Measurements from ENCODE around the gene TOP2A.

The TOP2A gene

GRCh38 chr17:40355804-40356758 lies 61.6 kb downstream of the TOP2A start:
- no peak for DNase-seq

GRCh38 chr17:40355123-40355803 lies 62.4 kb downstream of the TOP2A start:
- peak; percentile 76 for DNase-seq

GRCh38 chr17:40354221-40355122 lies 63.2 kb downstream of the TOP2A start:
- DNase-seq: no peak

GRCh38 chr17:40352779-40353394 lies 64.8 kb downstream of the TOP2A start:
- DNase-seq: no peak

- DNase-seq: no peak
Measured at GRCh38 chr17:40352237-40352778, 65.4 kb downstream of the TOP2A start.

GRCh38 chr17:40351359-40352236 lies 66.1 kb downstream of the TOP2A start:
- no peak for DNase-seq

GRCh38 chr17:40350689-40351358 lies 66.9 kb downstream of the TOP2A start:
- no peak for DNase-seq

GRCh38 chr17:40349895-40350688 lies 67.6 kb downstream of the TOP2A start:
- DNase-seq: no peak

GRCh38 chr17:40349477-40349894 lies 68.2 kb downstream of the TOP2A start:
- DNase-seq: no peak

GRCh38 chr17:40348562-40349476 lies 68.9 kb downstream of the TOP2A start:
- no peak for DNase-seq

- no peak for DNase-seq
Measured at GRCh38 chr17:40348136-40348504, 69.6 kb downstream of the TOP2A start.

- no peak for DNase-seq
Measured at GRCh38 chr17:40347319-40348135, 70.2 kb downstream of the TOP2A start.

- DNase-seq: no peak
Measured at GRCh38 chr17:40346765-40347158, 70.9 kb downstream of the TOP2A start.

- no peak for DNase-seq
Measured at GRCh38 chr17:40345994-40346764, 71.5 kb downstream of the TOP2A start.

- DNase-seq: no peak
Measured at GRCh38 chr17:40345161-40345993, 72.3 kb downstream of the TOP2A start.
